KG1 (cell line): ENCODE data around the gene STING1.
A peak's percentile ranks its signal among the peaks of the same experiment; 100 is the strongest.
"Not testable (repeated sequence)": the region's sequence is repeated elsewhere in the genome, so short reads cannot be mapped to it uniquely, and the experiment has no call there.

Source experiments
- DNase-seq: peaks from one replicate; lab custom pipeline; 2025; lab: John Stamatoyannopoulos, UW

The STING1 gene

GRCh38 chr5:139482050-139482889 is at the start of gene STING1:
TSS of gene STING1 (minus strand) at chr5:139482758. CDS start at chr5:139481704, 1,054 bp downstream.
- peak; percentile 90 for DNase-seq

GRCh38 chr5:139531772-139532169 is 49.2 kb upstream of the STING1 start:
- no peak for DNase-seq

- DNase-seq, result not testable (repeated sequence)
These were observed 47.5 kb upstream of the STING1 start for GRCh38 chr5:139530079-139530478.

DNA sequence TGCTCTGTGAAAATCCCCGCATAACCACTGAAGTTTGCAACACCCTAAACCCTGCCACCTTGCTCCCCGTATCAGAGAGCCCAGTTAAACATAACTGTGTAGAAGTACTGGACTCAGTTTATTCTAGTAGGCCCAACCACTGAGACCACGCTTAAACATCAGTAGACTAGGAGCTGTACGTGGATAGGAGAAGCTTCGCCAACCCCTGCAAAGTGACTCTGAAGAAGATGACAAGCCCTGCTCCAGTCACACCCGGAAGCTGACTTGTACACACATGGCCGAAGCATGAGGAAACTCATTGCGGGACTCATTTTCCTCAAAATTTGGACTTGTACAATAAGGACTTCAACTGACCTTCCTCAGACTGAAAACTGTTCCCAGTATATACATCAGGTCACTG is 46.1 kb upstream of the STING1 start:
- not testable (repeated sequence) for DNase-seq

GRCh38 chr5:139527896-139528467 is 45.4 kb upstream of the STING1 start:
- DNase-seq, result not testable (repeated sequence)

- not testable (repeated sequence) for DNase-seq
These were observed 44.5 kb upstream of the STING1 start for GRCh38 chr5:139527090-139527470.

DNA sequence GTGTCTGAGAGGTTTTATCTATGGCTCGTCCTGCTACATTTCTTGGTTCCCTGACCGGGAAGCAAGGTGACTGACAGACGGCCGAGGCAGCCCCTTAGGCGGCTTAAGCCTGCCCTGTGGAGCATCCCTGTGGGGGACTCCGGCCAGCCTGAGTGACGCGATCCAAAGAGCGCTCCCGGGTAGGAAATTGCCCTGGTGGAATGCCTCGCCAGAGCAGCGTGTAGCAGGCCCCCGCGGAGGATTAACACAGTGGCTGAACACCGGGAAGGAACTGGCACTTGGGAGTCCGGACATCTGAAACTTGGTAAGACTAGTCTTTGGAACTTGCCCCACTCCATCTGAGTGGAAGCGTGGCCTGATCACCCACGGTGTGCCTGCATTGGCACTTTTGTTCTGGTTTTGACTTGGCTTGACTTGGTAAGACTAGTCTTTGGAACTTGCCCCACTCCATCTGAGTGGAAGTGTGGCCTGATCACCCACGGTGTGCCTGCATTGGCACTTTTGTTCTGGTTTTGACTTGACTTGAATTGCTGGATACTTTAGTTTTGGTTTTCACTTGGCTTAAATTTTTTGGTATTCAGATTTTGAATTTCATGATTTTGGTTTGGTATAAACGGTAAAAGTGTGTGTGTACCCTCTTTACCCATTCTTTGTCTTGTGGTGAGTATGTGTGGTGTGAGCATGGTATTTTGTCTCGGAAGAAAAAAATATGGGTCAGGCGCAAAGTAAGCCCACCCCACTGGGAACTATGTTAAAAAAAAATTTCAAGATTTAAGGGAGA is 43.9 kb upstream of the STING1 start:
- not testable (repeated sequence) for DNase-seq

DNA sequence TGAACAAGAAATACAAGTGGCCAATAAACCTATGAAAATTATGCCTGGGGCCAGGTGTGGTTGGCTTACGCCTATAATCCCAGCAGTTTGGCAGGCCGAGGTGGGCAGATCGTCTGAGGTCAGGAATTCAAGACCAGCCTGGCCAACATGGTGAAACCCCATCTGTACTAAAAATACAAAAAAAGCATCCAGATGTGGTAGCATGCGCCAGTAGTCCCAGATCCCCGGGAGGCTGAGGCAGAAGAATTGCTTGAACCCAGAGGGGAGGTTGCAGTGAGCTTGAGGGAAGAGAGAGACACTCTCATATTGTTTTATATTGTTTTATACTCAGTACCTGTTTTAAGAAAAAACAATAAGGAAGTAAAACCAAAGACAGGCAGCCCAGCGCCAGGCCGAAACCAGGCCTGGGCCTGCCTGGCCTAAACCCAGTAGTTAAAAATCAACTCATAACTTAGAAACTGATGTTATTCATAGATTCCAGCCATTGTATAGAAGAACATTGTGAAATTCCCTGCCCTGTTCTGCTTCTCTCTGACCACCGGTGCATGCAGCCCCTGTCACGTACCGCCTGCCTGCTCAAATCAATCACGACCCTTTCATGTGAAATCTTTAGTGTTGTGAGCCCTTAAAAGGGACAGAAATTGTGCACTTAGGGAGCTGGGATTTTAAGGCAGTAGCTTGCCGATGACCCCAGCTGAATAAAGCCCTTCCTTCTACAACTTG is 43.2 kb upstream of the STING1 start:
- not testable (repeated sequence) for DNase-seq

GRCh38 chr5:139524940-139525585 is 42.5 kb upstream of the STING1 start:
- DNase-seq, result no peak

- DNase-seq, result no peak
These were observed 41.9 kb upstream of the STING1 start for GRCh38 chr5:139524446-139524845.

- no peak for DNase-seq
These were observed 41.3 kb upstream of the STING1 start for GRCh38 chr5:139523635-139524445.

- no peak for DNase-seq
These were observed 35.4 kb upstream of the STING1 start for GRCh38 chr5:139517683-139518564.

DNA sequence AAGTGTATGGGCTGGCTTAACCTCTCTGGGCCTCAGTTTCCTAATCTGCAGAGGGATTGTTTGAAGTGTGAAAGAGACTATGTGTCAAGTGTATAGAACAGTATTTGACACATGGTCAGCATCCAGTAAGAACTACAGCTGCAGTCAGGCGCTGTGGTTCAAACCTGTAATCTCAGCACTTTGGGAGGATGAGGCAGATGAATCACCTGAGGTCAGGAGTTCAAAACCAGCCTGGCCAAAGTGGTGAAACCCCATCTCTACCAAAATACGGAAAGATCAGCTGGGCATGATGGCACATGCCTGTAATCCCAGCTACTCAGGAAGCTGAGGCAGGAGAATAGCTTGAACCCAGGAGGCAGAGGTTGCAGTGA is 31.9 kb upstream of the STING1 start:
- no peak for DNase-seq

- no peak for DNase-seq
These were observed 31.4 kb upstream of the STING1 start for GRCh38 chr5:139513852-139514485.

- DNase-seq, result not testable (repeated sequence)
These were observed 30.9 kb upstream of the STING1 start for GRCh38 chr5:139513434-139513833.

DNA sequence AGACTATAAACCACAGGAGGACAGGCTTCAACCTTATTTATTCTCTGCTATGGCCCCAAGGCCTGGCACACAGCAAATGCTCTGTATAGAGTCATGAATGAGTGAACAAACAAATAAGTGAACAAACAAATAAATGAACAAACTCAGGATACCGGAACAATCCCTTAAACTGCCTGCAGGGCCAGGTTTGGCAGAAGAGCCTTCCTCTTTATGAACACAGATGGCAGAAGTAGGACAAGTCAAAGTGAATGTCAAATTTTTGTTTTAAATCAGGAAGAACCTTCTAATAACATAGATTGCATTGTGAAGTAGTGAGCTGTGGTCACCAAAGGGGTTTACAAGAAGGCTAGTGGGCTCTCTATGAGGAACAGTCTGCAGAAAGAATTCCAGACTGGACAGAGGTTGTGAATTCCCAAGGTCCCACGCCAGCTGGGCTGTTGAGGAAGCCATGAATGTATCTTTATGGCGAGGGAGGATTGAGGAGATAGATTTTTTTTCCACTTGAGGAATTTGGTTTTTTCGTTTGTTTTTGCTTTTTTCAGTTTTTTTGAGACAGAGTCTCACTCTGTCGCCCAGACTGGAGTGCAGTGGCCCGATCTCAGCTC is 30.3 kb upstream of the STING1 start:
- no peak for DNase-seq

- not testable (repeated sequence) for DNase-seq
These were observed 22.2 kb upstream of the STING1 start for GRCh38 chr5:139504722-139505121.

- not testable (repeated sequence) for DNase-seq
These were observed 21.3 kb upstream of the STING1 start for GRCh38 chr5:139503879-139504278.
